Prostate gland (tissue), 2 donors: Measurements from ENCODE around the gene ANAPC16.

ENCODE experiments used
- CTCF ChIP-seq, 4 experiments: fragments of 200-600 bp in 2 of 4; fragments of 450-650 bp in 2 of 4; sonication (generic) in 2 of 4; IDR thresholded peaks; 1 replicate in 3 of 4; 2 replicates in 1 of 4; pipeline ENCODE4 v1.5.1; 2016 to 2019; ENCODE audit warnings: antibody characterized with exemption in 4 of 4, mild to moderate bottlenecking in 2 of 4, moderate library complexity in 2 of 4
- POLR2A ChIP-seq: fragments of 450-650 bp; IDR thresholded peaks from one replicate; pipeline ENCODE4 v1.6.1; 2016; ENCODE audit warnings: antibody characterized with exemption, mild to moderate bottlenecking

- TF ChIP-seq CTCF (IDR thresholded peaks at IDR 0.05) = no peak
- TF ChIP-seq POLR2A = no peak
Measured at GRCh38 chr10:72260239-72260975, 44.6 kb downstream of the ANAPC16 start.
